ENCODE results near the gene HAO1. TPM values are rescaled to one million over a fixed set of nuclear protein-coding genes. Genes with fewer than 3 reads are reported as not detected.

HAO1 gene
- total RNA-seq, 1 donor from 2014 or later = not detected

DNA sequence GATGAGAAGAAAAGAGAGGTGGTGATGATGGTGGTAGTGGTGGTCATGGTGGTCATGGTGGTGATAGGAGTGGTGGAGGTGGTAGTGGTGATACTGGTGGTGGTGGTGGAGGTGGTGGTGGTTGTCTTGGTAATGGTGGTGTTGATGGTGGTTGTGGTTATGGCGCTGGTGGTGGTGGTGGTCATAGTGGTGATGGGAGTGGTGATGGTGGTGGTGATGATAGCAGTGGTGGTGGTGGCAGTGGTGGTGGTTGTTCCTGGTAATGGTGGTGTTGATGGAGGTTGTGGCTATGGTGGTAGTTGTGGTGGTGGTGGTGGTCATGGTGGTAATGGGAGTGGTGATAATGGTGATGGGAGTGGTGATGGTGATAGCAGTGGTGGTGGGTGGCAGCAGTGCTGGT, 36.8 kb downstream of the HAO1 start:
- DNase-seq (ENCODE audit: low spot score) = no peak
- TF ChIP-seq, protein P1, sequence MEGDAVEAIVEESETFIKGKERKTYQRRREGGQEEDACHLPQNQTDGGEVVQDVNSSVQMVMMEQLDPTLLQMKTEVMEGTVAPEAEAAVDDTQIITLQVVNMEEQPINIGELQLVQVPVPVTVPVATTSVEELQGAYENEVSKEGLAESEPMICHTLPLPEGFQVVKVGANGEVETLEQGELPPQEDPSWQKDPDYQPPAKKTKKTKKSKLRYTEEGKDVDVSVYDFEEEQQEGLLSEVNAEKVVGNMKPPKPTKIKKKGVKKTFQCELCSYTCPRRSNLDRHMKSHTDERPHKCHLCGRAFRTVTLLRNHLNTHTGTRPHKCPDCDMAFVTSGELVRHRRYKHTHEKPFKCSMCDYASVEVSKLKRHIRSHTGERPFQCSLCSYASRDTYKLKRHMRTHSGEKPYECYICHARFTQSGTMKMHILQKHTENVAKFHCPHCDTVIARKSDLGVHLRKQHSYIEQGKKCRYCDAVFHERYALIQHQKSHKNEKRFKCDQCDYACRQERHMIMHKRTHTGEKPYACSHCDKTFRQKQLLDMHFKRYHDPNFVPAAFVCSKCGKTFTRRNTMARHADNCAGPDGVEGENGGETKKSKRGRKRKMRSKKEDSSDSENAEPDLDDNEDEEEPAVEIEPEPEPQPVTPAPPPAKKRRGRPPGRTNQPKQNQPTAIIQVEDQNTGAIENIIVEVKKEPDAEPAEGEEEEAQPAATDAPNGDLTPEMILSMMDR (IDR thresholded peaks at IDR 0.05; ENCODE audit: unreplicated experiment) = no peak
- Mint-ChIP-seq H3K36me3 (ENCODE audit: low read depth, unreplicated experiment) (no peaks in the 10 kb centered on the region), H3K4me1 (ENCODE audit: unreplicated experiment) (no peaks in the 10 kb centered on the region), H3K27ac (ENCODE audit: unreplicated experiment) (no peak overlapping the region), H3K9me3 (ENCODE audit: unreplicated experiment) (no peaks in the 10 kb centered on the region), H3K27me3 (ENCODE audit: unreplicated experiment) (peaks cover 2% of the 10 kb centered on the region), H3K4me3 (ENCODE audit: unreplicated experiment) (no peak overlapping the region)

DNA sequence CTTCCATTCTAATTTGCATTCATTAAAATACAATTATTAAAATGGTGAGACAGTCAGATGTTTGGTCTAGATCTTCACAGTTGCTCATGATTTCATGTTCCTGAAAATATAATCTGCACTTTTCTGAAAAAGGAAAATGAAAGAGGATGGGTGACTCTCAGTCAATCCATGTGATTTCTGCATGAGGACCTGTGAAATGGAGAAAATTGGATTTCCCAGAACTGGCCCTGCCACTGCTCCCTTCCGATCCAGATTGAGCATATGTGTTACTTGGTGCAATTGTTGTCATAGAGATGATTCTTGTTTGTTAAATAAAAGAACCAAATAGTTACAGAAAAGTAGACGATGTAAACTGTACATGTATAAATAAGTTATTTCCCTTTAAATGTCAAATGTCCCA, 37.4 kb downstream of the HAO1 start:
- TF ChIP-seq, protein P1 (IDR thresholded peaks at IDR 0.05; ENCODE audit: unreplicated experiment) = no peak
- Mint-ChIP-seq H3K4me1 (ENCODE audit: unreplicated experiment) (peaks cover 5% of the 10 kb centered on the region), H3K4me3 (ENCODE audit: unreplicated experiment) (no peak overlapping the region), H3K27ac (ENCODE audit: unreplicated experiment) (no peak overlapping the region), H3K9me3 (ENCODE audit: unreplicated experiment) (no peaks in the 10 kb centered on the region), H3K27me3 (ENCODE audit: unreplicated experiment) (peaks cover 2% of the 10 kb centered on the region), H3K36me3 (ENCODE audit: low read depth, unreplicated experiment) (no peaks in the 10 kb centered on the region)
- DNase-seq (ENCODE audit: low spot score) = no peak

DNA sequence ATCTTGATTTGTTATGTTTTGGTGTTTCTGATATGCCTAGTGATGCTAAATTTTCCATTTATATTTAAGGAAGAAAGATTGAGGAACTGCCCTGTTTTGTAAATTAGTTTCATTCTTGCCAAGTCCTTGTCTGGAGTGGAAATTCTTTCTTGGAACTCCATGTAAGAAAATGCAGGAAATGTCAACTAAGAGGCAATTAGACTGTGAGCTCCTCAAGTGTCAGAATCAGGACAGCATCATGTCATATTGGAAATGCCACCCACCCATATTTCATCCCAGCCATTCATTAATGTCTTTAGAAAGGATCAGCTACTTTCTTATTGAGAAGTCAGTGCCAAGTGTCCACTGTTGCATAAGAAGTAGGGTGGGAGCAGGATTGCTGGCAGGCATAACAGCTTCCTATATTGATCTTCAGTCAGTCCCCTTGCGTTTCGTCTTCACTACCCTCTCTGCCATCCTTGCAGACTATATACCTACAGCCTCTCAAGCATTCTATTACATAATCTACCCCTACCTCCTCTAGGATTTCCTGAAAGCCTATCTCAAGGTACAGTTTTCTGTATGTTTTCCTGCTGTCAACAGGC, 42.4 kb downstream of the HAO1 start:
- no peak for DNase-seq (ENCODE audit: low spot score)
- no peaks in the 10 kb centered on the region for H3K27me3 Mint-ChIP-seq (ENCODE audit: unreplicated experiment)
- H3K36me3 Mint-ChIP-seq (ENCODE audit: low read depth, unreplicated experiment) = no peaks in the 10 kb centered on the region
- peaks cover 5% of the 10 kb centered on the region for H3K4me1 Mint-ChIP-seq (ENCODE audit: unreplicated experiment)
- TF ChIP-seq, protein P1 (IDR thresholded peaks at IDR 0.05; ENCODE audit: unreplicated experiment) = no peak
- H3K9me3 Mint-ChIP-seq (ENCODE audit: unreplicated experiment) = no peaks in the 10 kb centered on the region
- no peak overlapping the region for H3K4me3 Mint-ChIP-seq (ENCODE audit: unreplicated experiment)
- no peak overlapping the region for H3K27ac Mint-ChIP-seq (ENCODE audit: unreplicated experiment)

DNA sequence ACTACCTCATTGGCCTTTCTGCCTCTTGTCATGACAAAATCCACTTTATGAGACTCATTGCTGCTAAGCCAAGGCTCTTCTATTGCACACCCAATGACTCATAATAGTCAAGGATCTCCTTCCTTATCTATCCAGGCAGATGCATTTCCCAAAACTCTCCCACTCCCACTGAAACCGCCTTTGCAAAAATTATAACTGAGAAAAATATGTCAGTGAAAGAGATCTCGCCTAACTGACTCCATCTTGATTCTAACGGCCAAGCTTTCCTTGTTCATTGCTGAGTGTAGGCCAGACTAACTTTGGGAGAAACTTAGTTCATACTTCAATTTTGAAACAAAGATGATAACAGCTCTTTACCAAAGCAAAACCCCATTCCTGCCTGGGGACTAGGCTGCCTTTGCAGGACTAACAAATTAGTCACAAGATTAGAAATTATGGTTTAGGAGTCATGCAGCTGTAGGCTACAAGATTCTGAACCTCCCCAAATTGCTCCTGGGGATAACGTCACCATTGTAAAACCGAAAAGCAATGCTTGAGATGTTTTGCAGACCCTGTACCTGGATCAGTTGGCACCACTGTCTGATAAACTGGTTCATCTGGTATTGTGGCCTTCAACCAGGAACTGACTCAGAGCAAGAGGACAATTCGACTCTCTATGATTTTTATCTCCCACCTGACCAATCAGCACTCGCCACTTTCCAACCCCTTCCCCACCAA, 47.1 kb downstream of the HAO1 start:
- TF ChIP-seq, protein P1 (IDR thresholded peaks at IDR 0.05; ENCODE audit: unreplicated experiment) = no peak
- DNase-seq (ENCODE audit: low spot score) = no peak
- Mint-ChIP-seq H3K9me3 (ENCODE audit: unreplicated experiment) (no peaks in the 10 kb centered on the region), H3K27ac (ENCODE audit: unreplicated experiment) (no peak overlapping the region), H3K36me3 (ENCODE audit: low read depth, unreplicated experiment) (no peaks in the 10 kb centered on the region), H3K4me3 (ENCODE audit: unreplicated experiment) (no peak overlapping the region), H3K4me1 (ENCODE audit: unreplicated experiment) (peaks cover 3% of the 10 kb centered on the region), H3K27me3 (ENCODE audit: unreplicated experiment) (no peaks in the 10 kb centered on the region)

DNA sequence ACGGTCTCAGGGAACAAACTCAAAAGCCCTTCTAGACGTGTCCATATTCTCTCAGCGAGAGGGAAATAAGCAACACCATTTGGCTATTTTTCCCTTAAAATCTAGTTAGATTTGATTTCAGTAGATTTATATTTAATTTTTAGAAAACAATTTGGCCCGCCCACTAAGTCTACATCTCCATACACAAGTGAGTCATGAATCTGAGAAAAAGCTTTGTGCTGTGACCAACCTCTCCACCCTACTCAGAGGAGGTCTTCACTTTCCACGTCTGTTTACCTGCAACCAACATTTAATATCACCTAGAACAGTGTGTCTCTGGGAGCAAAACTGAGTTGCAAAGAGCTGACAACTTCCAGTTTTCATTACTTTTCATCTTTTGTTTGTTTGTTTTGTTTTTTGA, 48.6 kb downstream of the HAO1 start:
- Mint-ChIP-seq H3K4me3 (ENCODE audit: unreplicated experiment) (no peak overlapping the region), H3K9me3 (ENCODE audit: unreplicated experiment) (no peaks in the 10 kb centered on the region), H3K27ac (ENCODE audit: unreplicated experiment) (no peak overlapping the region), H3K27me3 (ENCODE audit: unreplicated experiment) (no peaks in the 10 kb centered on the region), H3K36me3 (ENCODE audit: low read depth, unreplicated experiment) (no peaks in the 10 kb centered on the region), H3K4me1 (ENCODE audit: unreplicated experiment) (no peaks in the 10 kb centered on the region)
- DNase-seq (ENCODE audit: low spot score) = no peak
- TF ChIP-seq, protein P1 (IDR thresholded peaks at IDR 0.05; ENCODE audit: unreplicated experiment) = no peak

Measured in endothelial cell (in vitro differentiated cells).